Osteoblast (primary cell): ENCODE measurements around the gene SOD2. TPM values are rescaled to one million over a fixed set of nuclear protein-coding genes. Genes with fewer than 3 reads are reported as not detected.
"Not testable (repeated sequence)": the region's sequence is repeated elsewhere in the genome, so short reads cannot be mapped to it uniquely, and the experiment has no call there.

Experiments
- DNase-seq: peaks from one replicate; pipeline ENCODE4 v3.0.0; 2011; ENCODE audit warnings: low spot score, mixed read lengths; ENCODE audit not compliant: insufficient read length; ENCODE audit errors: missing footprints
- H2AFZ ChIP-seq: 2 replicates; pipeline ENCODE4 v1.6.0; 2011; ENCODE audit warnings: mild to moderate bottlenecking, low read length
- H3K27ac ChIP-seq: 2 replicates; pipeline ENCODE4 v1.5.1; 2011; ENCODE audit warnings: mild to moderate bottlenecking, low read depth, low read length, moderate library complexity
- H3K27me3 ChIP-seq: 2 replicates; pipeline ENCODE4 v1.6.0; 2012; ENCODE audit warnings: mild to moderate bottlenecking, control low read depth, inconsistent platforms, low read length, moderate library complexity; ENCODE audit not compliant: insufficient read depth
- H3K36me3 ChIP-seq: 2 replicates; pipeline ENCODE4 v1.5.1; 2011; ENCODE audit warnings: mild to moderate bottlenecking, low read length, control low read depth, moderate library complexity; ENCODE audit not compliant: insufficient read depth
- H3K4me1 ChIP-seq: 2 replicates; pipeline ENCODE4 v1.5.1; 2011; ENCODE audit warnings: mild to moderate bottlenecking, low read length, control low read depth, moderate library complexity; ENCODE audit not compliant: insufficient read depth
- H3K4me2 ChIP-seq: 2 replicates; pipeline ENCODE4 v1.6.0; 2011; ENCODE audit warnings: mild to moderate bottlenecking, low read length; ENCODE audit not compliant: insufficient read depth
- H3K4me3 ChIP-seq: fragments of 200-600 bp; sonication (generic); 3 replicates; pipeline ENCODE4 v1.5.1; 2012; ENCODE audit warnings: mild to moderate bottlenecking, low read length, inconsistent platforms; ENCODE audit not compliant: insufficient read depth
- H3K79me2 ChIP-seq: 2 replicates; pipeline ENCODE4 v1.6.0; 2012; ENCODE audit warnings: mild to moderate bottlenecking, low read length, control low read depth, inconsistent platforms; ENCODE audit not compliant: insufficient read depth
- H3K9me3 ChIP-seq: 2 replicates; pipeline ENCODE4 v1.5.1; 2011; ENCODE audit warnings: low read depth, low read length, control low read depth
- H4K20me1 ChIP-seq: 2 replicates; pipeline ENCODE4 v1.6.0; 2012; ENCODE audit warnings: mild to moderate bottlenecking, low read length, control low read depth; ENCODE audit not compliant: insufficient read depth
- total RNA-seq: library from RNA; depleted of rRNA; stranded (reverse); fragments of >200 nt; gene quantifications from 2 replicates; pipeline ENCODE4 v1.2.3, GENCODE V29; 2012
- TF ChIP-seq, protein P1 (sequence below): IDR thresholded peaks from 2 replicates; pipeline ENCODE4 v1.5.1; 2011; ENCODE audit warnings: mild to moderate bottlenecking, low read depth, low read length, moderate library complexity; ENCODE audit errors: extremely low read depth

Gene SOD2
- total RNA-seq, 1 donor: 544 TPM

DNA sequence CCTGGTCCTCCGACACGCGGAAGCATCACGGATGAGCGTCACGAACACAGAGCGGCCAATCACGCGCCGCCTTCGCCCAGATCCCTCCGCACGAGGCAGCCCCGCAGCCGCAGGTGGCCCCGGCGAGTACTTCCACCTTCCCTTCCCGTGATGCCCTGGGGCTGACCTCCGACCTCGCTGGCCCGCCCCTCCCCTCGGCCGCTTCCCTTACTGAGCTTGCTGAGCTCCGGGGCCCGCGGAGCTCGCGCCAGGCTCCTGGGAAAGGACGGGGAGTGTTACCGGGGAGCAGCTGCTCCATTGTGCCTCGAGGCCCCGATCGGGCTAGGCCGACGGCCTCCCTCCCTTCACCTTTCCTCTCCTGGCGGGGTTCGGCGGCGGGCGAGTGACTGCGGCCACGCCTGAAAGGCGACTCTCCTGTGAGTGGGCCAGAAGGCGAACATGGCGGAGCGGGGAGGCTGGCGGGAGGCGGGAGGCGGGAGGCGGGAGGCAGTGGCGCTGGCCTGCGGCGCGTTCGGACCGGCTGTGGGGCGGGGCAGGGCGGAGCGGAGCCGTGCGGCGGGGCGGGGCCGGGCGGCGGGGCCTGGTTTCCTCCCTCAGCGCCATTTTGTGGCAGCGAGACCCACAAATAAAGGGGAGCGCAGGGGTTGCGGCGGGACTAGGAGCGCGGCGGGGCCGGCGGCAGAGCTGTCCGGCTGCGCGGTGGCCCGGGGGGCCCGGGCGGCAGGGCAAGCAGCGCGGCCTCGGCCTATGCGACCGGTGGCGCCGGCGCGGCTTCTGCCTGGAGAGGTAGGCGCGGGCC is 34.1 kb upstream of the SOD2 start, which contains the start of gene WTAP:
Gene WTAP (plus strand): TSS at position 589 of the 799 bp plus-strand sequence. CDS start 8,760 bp downstream, outside the sequence.
- peak within 1 kb of the TSS; percentile 97 for H3K4me2 ChIP-seq
- peak within 1 kb of the TSS; percentile 97 for H2AFZ ChIP-seq
- peaks cover 95% of the 10 kb centered on the region for H3K79me2 ChIP-seq
- peaks cover 8% of the 10 kb centered on the region for H3K36me3 ChIP-seq
- peak; percentile 97 for DNase-seq
- TF ChIP-seq, protein P1, sequence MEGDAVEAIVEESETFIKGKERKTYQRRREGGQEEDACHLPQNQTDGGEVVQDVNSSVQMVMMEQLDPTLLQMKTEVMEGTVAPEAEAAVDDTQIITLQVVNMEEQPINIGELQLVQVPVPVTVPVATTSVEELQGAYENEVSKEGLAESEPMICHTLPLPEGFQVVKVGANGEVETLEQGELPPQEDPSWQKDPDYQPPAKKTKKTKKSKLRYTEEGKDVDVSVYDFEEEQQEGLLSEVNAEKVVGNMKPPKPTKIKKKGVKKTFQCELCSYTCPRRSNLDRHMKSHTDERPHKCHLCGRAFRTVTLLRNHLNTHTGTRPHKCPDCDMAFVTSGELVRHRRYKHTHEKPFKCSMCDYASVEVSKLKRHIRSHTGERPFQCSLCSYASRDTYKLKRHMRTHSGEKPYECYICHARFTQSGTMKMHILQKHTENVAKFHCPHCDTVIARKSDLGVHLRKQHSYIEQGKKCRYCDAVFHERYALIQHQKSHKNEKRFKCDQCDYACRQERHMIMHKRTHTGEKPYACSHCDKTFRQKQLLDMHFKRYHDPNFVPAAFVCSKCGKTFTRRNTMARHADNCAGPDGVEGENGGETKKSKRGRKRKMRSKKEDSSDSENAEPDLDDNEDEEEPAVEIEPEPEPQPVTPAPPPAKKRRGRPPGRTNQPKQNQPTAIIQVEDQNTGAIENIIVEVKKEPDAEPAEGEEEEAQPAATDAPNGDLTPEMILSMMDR: no peak
- peak within 1 kb of the TSS; percentile 84 for H3K4me3 ChIP-seq
- peaks cover 40% of the 10 kb centered on the region for H4K20me1 ChIP-seq
- H3K27me3 ChIP-seq: no peaks in the 10 kb centered on the region
- H3K9me3 ChIP-seq: no peaks in the 10 kb centered on the region
- peaks cover 25% of the 10 kb centered on the region for H3K4me1 ChIP-seq
- H3K27ac ChIP-seq: peak within 1 kb of the TSS; percentile 91

DNA sequence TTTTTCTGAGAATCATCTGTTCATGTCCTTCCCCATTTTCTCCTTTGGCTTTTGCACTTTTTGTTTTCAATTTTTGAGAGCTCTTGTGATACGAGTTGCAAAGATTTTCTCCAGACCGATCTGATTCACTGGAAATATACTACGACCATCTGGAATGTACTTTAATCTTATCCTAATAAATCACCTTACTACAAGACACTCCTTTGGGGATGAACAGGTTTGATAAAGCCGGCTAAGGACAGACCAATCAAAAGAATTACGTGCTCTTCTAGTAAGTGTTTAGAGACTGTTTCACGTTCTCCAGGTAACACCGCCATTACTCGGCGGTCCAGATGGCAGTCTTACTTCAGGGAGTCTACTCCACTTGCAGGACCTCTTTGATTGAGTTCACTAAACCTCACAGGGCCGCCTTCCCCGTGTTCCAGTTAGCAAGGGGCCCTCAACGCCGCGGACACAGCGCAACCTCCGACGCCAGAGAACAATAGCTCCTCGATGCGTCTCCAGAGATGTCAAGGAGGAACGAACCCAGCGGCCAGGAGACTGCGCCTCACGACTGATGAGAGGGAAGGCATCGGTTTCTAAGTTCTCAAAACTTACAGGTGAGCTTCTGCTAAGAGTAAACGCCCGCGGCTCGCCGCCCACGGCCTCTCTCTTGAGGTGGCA is 33.3 kb upstream of the SOD2 start:
- peaks cover 25% of the 10 kb centered on the region for H3K4me1 ChIP-seq
- H3K36me3 ChIP-seq: peaks cover 3% of the 10 kb centered on the region
- H2AFZ ChIP-seq: peak overlapping the region; percentile 97
- H3K27me3 ChIP-seq: no peaks in the 10 kb centered on the region
- TF ChIP-seq, protein P1: no peak
- peak overlapping the region; percentile 91 for H3K27ac ChIP-seq
- peak overlapping the region; percentile 96 for H3K4me2 ChIP-seq
- peak overlapping the region; percentile 84 for H3K4me3 ChIP-seq
- H3K9me3 ChIP-seq: no peaks in the 10 kb centered on the region
- H4K20me1 ChIP-seq: peaks cover 33% of the 10 kb centered on the region
- H3K79me2 ChIP-seq: peaks cover 90% of the 10 kb centered on the region
- DNase-seq: peak; percentile 78

DNA sequence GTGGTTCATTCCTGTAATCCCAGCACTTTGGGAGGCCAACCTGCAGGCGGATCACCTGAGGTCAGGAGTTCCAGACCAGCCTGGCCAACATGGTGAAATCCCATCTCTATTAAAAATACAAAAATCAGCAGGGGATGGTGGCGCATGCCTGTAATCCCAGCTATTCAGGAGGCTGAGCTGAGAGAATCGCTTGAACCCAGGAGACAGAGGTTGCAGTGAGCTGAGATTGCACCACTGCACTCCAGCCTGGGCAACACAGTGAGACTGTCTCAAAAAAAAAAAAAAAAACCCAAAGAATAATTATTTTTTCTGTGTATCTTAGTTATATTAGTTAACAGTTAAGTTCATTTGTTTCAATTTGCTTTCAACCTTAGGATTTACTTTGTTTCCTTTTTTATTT is 32.2 kb upstream of the SOD2 start:
- not testable (repeated sequence) for H3K36me3 ChIP-seq, H3K27me3 ChIP-seq, H3K9me3 ChIP-seq, H3K27ac ChIP-seq, H3K4me3 ChIP-seq, H2AFZ ChIP-seq, H3K4me2 ChIP-seq
- Histone ChIP-seq H3K79me2 (peaks cover 82% of the 10 kb centered on the region), H3K4me1 (peaks cover 24% of the 10 kb centered on the region), H4K20me1 (peaks cover 22% of the 10 kb centered on the region)
- peak; percentile 46 for DNase-seq

DNA sequence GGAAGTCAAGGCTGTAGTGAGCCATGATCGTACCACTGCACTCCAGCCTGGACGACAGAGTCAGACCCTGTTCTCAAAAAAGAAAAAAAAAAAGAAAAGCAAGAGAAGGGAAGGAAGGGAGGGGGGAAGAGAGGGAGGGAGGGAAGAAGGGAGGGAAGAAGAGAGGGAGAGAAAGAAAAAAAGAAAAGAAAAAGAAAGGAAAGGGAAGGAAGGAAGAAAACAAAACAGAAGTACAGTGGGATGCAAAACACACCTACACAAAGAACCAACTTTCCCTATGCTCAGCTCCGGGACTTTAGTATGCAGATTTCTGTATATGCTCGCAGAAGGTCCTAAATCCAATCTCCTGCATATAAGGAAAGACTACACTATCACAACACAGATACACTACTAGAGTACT is 31.7 kb upstream of the SOD2 start:
- Histone ChIP-seq H3K4me3 (no peak overlapping the region), H2AFZ (no peak overlapping the region), H3K9me3 (no peaks in the 10 kb centered on the region), H3K4me1 (peaks cover 20% of the 10 kb centered on the region), H3K27me3 (no peaks in the 10 kb centered on the region), H3K36me3 (peaks cover 3% of the 10 kb centered on the region), H4K20me1 (peaks cover 17% of the 10 kb centered on the region), H3K4me2 (no peak overlapping the region), H3K27ac (no peak overlapping the region), H3K79me2 (peaks cover 78% of the 10 kb centered on the region)
- DNase-seq: no peak
- TF ChIP-seq, protein P1: no peak
